WTC11 (cell line): ENCODE measurements around the gene CAMK1G. TPM values are rescaled to one million over a fixed set of nuclear protein-coding genes. Genes with fewer than 3 reads are reported as not detected.

ENCODE experiments used
- ATAC-seq: fragments of 200-7000 bp; cut with Tn5 transposase; 2 replicates; pipeline ENCODE4 v1.10.0; 2021; ENCODE audit warnings: mild to moderate bottlenecking, moderate library complexity
- CTCF ChIA-PET: fragments of 300-600 bp; sonication (Branson Sonifier 250); formaldehyde crosslinking; loops from one replicate; lab custom pipeline; 2021; ENCODE audit warnings: antibody characterized with exemption; lab: Charles Lee
- POLR2A ChIA-PET: fragments of 350-600 bp; sonication (Branson Sonifier 250); formaldehyde crosslinking; loops from one replicate; lab custom pipeline; 2021; ENCODE audit warnings: antibody characterized with exemption; lab: Charles Lee
- DNase-seq: peaks from one replicate; pipeline ENCODE4 v3.0.0; 2021; ENCODE audit warnings: low spot score
- H3K27ac Mint-ChIP-seq: 2 replicates; pipeline ENCODE4 v1.8.0; 2021; ENCODE audit warnings: mixed read lengths
- H3K27me3 Mint-ChIP-seq: 2 replicates; pipeline ENCODE4 v1.8.0; 2021; ENCODE audit warnings: low read depth, mild to moderate bottlenecking, moderate library complexity, mixed read lengths
- H3K36me3 Mint-ChIP-seq: 2 replicates; pipeline ENCODE4 v1.8.0; 2021; ENCODE audit warnings: mixed read lengths
- H3K4me1 Mint-ChIP-seq: 2 replicates; pipeline ENCODE4 v1.8.0; 2022; ENCODE audit warnings: mixed read lengths
- H3K4me3 Mint-ChIP-seq: 2 replicates; pipeline ENCODE4 v1.8.0; 2021; ENCODE audit warnings: mild to moderate bottlenecking, moderate library complexity, mixed read lengths
- H3K9me3 Mint-ChIP-seq: 2 replicates; pipeline ENCODE4 v1.8.0; 2021; ENCODE audit warnings: mixed read lengths
- CBFB ChIP-seq: sonication (generic); formaldehyde crosslinking; IDR thresholded peaks from 2 replicates; pipeline ENCODE4 v1.8.1; 2022; ENCODE audit warnings: mild to moderate bottlenecking, low read depth, missing genetic modification reagents
- PRRX2 ChIP-seq: fragments of 250-450 bp; sonication (Bioruptor Pico); IDR thresholded peaks from 2 replicates; pipeline ENCODE4 v1.8.0; 2021; ENCODE audit warnings: mild to moderate bottlenecking
- RORB ChIP-seq: fragments of 250-450 bp; sonication (Bioruptor Pico); IDR thresholded peaks from 2 replicates; pipeline ENCODE4 v1.9.0; 2021; ENCODE audit warnings: mild to moderate bottlenecking
- SOX15 ChIP-seq: fragments of 250-450 bp; sonication (Bioruptor Pico); IDR thresholded peaks from 2 replicates; pipeline ENCODE4 v1.9.0; 2021; ENCODE audit warnings: mild to moderate bottlenecking
- TEAD1 ChIP-seq: sonication (generic); formaldehyde crosslinking; IDR thresholded peaks from 2 replicates; pipeline ENCODE4 v1.8.0; 2022; ENCODE audit warnings: mild to moderate bottlenecking, missing genetic modification reagents
- ZNF138 ChIP-seq: sonication (generic); formaldehyde crosslinking; conservative IDR thresholded peaks from 2 replicates; pipeline ENCODE4 v1.8.1; 2022; ENCODE audit warnings: mild to moderate bottlenecking, moderate library complexity, missing genetic modification reagents
- ZNF219 ChIP-seq: sonication (generic); formaldehyde crosslinking; IDR thresholded peaks from 2 replicates; pipeline ENCODE4 v1.8.0; 2023; ENCODE audit warnings: missing genetic modification reagents, mild to moderate bottlenecking, borderline replicate concordance
- ZNF232 ChIP-seq: sonication (generic); formaldehyde crosslinking; IDR thresholded peaks from 2 replicates; pipeline ENCODE4 v1.8.0; 2022; ENCODE audit warnings: mild to moderate bottlenecking, missing genetic modification reagents
- ZNF263 ChIP-seq: sonication (generic); formaldehyde crosslinking; IDR thresholded peaks from 2 replicates; pipeline ENCODE4 v1.8.1; 2022; ENCODE audit warnings: low read depth, mild to moderate bottlenecking, moderate library complexity, missing genetic modification reagents
- ZNF416 ChIP-seq: fragments of 250-450 bp; sonication (Bioruptor Pico); IDR thresholded peaks from 2 replicates; pipeline ENCODE4 v1.9.0; 2021; ENCODE audit warnings: mild to moderate bottlenecking, inconsistent platforms
- ZNF671 ChIP-seq: fragments of 250-450 bp; sonication (Bioruptor Pico); IDR thresholded peaks from 2 replicates; pipeline ENCODE4 v1.8.0; 2021; ENCODE audit warnings: mild to moderate bottlenecking
- total RNA-seq: library from RNA; stranded (reverse); gene quantifications from 3 replicates; pipeline ENCODE4 v1.2.3, GENCODE V29; 2021
- TF ChIP-seq, protein P1 (sequence below): fragments of 250-450 bp; sonication (Bioruptor Pico); IDR thresholded peaks from 2 replicates; pipeline ENCODE4 v2.1.2; 2022; ENCODE audit warnings: mild to moderate bottlenecking, moderate library complexity
- TF ChIP-seq, protein P2 (sequence below): sonication (generic); formaldehyde crosslinking; IDR thresholded peaks from 2 replicates; pipeline ENCODE4 v1.8.1; 2023; ENCODE audit warnings: mild to moderate bottlenecking, missing genetic modification reagents
- TF ChIP-seq, protein P3 (sequence below): sonication (generic); formaldehyde crosslinking; IDR thresholded peaks from 2 replicates; pipeline ENCODE4 v1.8.0; 2022; ENCODE audit warnings: mild to moderate bottlenecking, missing genetic modification reagents
- TF ChIP-seq, protein P4 (sequence below): fragments of 250-450 bp; sonication (Bioruptor Pico); IDR thresholded peaks from 2 replicates; pipeline ENCODE4 v1.9.0; 2021; ENCODE audit warnings: mild to moderate bottlenecking

CAMK1G gene
- total RNA-seq, 1 experiment from 2014 or later, result 0.28 TPM

DNA sequence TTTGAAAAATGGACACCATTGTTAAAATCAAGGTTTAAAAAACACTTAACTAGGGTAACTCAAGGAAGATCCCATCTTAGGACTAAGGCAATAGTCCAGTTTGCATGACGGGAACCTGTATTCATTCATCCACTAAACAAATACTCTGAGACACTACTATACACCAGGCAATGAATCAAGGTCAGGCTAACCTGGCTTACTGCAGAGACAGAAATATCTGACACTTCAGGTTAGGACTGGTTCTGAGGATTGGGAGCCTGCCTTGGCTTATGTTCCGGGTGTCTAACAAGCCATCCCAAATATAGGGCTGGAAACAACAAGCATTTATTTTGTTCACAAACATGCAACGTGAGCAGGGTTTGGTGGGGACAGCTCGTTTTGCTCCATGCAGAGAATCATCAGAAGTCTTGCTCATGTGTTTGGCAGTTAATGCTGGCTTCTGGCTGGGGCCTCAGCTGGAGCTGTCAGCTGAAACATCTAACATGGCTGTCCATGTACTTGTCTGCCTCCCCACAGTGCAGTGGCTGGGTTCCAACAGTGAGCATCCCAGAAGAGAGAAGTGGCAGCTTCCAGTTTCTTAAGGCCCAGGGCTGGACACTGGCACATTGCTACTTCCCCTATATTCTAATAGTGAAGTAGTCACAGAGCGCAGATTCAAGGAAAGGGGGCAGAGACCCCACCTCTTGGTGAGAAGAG is 37.0 kb upstream of the CAMK1G start:
- Mint-ChIP-seq H3K4me3 (no peak overlapping the region), H3K4me1 (peaks cover 16% of the 10 kb centered on the region), H3K27ac (no peak overlapping the region), H3K36me3 (no peaks in the 10 kb centered on the region), H3K9me3 (no peaks in the 10 kb centered on the region), H3K27me3 (peaks cover 55% of the 10 kb centered on the region)
- DNase-seq (no peak), ATAC-seq (no peak)
- TF ChIP-seq CBFB (CRISPR knock-in tag) (no peak), RORB (no peak), PRRX2 (CRISPR knock-in tag) (no peak), ZNF263 (no peak)
- ChIA-PET POLR2A (no interaction called here), CTCF (interaction anchor here (0.7 to 1.5 kb wide), 4 partner anchors 9 to 154 kb away, joined by 3 to 6 read pairs (median 3); no protein-coding TSS in a partner anchor)

DNA sequence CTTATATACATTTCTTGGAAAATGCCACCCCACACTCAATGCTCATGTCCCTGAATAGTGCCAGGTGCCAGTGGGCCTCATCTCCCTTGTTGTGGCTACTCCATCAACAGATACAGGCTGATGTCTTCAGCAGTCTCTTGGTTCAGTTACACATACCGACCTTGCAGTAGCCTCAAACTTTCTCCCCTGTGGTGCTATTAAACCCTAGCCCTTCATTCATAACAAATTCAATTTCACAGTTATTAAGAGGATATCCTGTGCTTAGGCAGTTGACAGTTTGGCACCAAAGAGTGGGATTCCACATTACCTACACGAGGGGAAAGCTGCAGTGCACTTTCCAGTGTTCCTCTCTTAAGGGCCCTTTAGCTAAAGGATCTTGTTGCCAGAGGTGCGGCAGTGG is 35.9 kb upstream of the CAMK1G start:
- H3K36me3 Mint-ChIP-seq, result no peaks in the 10 kb centered on the region
- H3K9me3 Mint-ChIP-seq, result no peaks in the 10 kb centered on the region
- H3K4me1 Mint-ChIP-seq, result peaks cover 27% of the 10 kb centered on the region
- POLR2A ChIA-PET, result no interaction called here
- H3K4me3 Mint-ChIP-seq, result no peak overlapping the region
- CTCF ChIA-PET, result interaction anchor here (1.0 to 3.0 kb wide), 4 partner anchors 12 to 34 kb away, joined by 3 to 21 read pairs (median 4); no protein-coding TSS in a partner anchor
- TF ChIP-seq, protein P1, sequence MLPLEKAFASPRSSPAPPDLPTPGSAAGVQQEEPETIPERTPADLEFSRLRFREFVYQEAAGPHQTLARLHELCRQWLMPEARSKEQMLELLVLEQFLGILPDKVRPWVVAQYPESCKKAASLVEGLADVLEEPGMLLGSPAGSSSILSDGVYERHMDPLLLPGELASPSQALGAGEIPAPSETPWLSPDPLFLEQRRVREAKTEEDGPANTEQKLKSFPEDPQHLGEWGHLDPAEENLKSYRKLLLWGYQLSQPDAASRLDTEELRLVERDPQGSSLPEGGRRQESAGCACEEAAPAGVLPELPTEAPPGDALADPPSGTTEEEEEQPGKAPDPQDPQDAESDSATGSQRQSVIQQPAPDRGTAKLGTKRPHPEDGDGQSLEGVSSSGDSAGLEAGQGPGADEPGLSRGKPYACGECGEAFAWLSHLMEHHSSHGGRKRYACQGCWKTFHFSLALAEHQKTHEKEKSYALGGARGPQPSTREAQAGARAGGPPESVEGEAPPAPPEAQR (CRISPR knock-in tag), result no peak
- TF ChIP-seq ZNF671, result no peak
- no peak for TF ChIP-seq TEAD1 (CRISPR knock-in tag)
- TF ChIP-seq, protein P2, sequence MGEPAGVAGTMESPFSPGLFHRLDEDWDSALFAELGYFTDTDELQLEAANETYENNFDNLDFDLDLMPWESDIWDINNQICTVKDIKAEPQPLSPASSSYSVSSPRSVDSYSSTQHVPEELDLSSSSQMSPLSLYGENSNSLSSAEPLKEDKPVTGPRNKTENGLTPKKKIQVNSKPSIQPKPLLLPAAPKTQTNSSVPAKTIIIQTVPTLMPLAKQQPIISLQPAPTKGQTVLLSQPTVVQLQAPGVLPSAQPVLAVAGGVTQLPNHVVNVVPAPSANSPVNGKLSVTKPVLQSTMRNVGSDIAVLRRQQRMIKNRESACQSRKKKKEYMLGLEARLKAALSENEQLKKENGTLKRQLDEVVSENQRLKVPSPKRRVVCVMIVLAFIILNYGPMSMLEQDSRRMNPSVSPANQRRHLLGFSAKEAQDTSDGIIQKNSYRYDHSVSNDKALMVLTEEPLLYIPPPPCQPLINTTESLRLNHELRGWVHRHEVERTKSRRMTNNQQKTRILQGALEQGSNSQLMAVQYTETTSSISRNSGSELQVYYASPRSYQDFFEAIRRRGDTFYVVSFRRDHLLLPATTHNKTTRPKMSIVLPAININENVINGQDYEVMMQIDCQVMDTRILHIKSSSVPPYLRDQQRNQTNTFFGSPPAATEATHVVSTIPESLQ (CRISPR knock-in tag), result no peak
- no peak for TF ChIP-seq ZNF138 (CRISPR knock-in tag)
- no peak for TF ChIP-seq ZNF219 (CRISPR knock-in tag)
- TF ChIP-seq, protein P3, sequence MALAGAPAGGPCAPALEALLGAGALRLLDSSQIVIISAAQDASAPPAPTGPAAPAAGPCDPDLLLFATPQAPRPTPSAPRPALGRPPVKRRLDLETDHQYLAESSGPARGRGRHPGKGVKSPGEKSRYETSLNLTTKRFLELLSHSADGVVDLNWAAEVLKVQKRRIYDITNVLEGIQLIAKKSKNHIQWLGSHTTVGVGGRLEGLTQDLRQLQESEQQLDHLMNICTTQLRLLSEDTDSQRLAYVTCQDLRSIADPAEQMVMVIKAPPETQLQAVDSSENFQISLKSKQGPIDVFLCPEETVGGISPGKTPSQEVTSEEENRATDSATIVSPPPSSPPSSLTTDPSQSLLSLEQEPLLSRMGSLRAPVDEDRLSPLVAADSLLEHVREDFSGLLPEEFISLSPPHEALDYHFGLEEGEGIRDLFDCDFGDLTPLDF (CRISPR knock-in tag), result no peak
- TF ChIP-seq, protein P4, sequence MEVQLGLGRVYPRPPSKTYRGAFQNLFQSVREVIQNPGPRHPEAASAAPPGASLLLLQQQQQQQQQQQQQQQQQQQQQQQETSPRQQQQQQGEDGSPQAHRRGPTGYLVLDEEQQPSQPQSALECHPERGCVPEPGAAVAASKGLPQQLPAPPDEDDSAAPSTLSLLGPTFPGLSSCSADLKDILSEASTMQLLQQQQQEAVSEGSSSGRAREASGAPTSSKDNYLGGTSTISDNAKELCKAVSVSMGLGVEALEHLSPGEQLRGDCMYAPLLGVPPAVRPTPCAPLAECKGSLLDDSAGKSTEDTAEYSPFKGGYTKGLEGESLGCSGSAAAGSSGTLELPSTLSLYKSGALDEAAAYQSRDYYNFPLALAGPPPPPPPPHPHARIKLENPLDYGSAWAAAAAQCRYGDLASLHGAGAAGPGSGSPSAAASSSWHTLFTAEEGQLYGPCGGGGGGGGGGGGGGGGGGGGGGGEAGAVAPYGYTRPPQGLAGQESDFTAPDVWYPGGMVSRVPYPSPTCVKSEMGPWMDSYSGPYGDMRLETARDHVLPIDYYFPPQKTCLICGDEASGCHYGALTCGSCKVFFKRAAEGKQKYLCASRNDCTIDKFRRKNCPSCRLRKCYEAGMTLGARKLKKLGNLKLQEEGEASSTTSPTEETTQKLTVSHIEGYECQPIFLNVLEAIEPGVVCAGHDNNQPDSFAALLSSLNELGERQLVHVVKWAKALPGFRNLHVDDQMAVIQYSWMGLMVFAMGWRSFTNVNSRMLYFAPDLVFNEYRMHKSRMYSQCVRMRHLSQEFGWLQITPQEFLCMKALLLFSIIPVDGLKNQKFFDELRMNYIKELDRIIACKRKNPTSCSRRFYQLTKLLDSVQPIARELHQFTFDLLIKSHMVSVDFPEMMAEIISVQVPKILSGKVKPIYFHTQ (CRISPR knock-in tag), result no peak
- TF ChIP-seq ZNF416 (CRISPR knock-in tag), result no peak
- no peak for TF ChIP-seq ZNF232
- TF ChIP-seq SOX15 (CRISPR knock-in tag), result no peak
- DNase-seq, result no peak
- ATAC-seq, result no peak
- H3K27ac Mint-ChIP-seq, result no peak overlapping the region
- peaks cover 55% of the 10 kb centered on the region for H3K27me3 Mint-ChIP-seq
